Gastroesophageal sphincter (tissue), 3 donors: Measurements from ENCODE around the gene XRCC5.

Experiments
- CTCF ChIP-seq, 4 experiments: fragments of 200-600 bp in 2 of 4; fragments of 450-650 bp in 2 of 4; sonication (generic) in 1 of 4; IDR thresholded peaks; one replicate each; pipeline ENCODE4 v1.5.1; 2017 to 2019; ENCODE audit warnings: antibody characterized with exemption in 4 of 4, mild to moderate bottlenecking in 2 of 4, moderate library complexity in 2 of 4
- EP300 ChIP-seq: sonication (generic); formaldehyde crosslinking; IDR thresholded peaks from one replicate; pipeline ENCODE4 v1.6.1; 2017; ENCODE audit warnings: antibody characterized with exemption, mild to moderate bottlenecking
- POLR2A ChIP-seq, 2 donors: fragments of 450-650 bp; IDR thresholded peaks; one replicate each; pipeline ENCODE4 v1.6.1; 2017; ENCODE audit warnings: antibody characterized with exemption in 2 of 2, mild to moderate bottlenecking in 2 of 2, moderate library complexity in 1 of 2
- POLR2AphosphoS5 ChIP-seq: sonication (generic); formaldehyde crosslinking; IDR thresholded peaks from one replicate; pipeline ENCODE4 v1.6.1; 2017; ENCODE audit warnings: antibody characterized with exemption

- TF ChIP-seq CTCF (IDR thresholded peaks at IDR 0.05) (no peak), POLR2A (IDR thresholded peaks at IDR 0.05) (no peak), EP300 (no peak), POLR2AphosphoS5 (no peak)
These were observed 115.2 kb downstream of the XRCC5 start for GRCh38 chr2:216224388-216224787.
